GM12865 (cell line): Measurements from ENCODE around the gene RPL41.
"Not testable (repeated sequence)": the region's sequence is repeated elsewhere in the genome, so short reads cannot be mapped to it uniquely, and the experiment has no call there.

Experiments used
- DNase-seq: peaks from one replicate; pipeline ENCODE4 v3.0.0; 2010; ENCODE audit warnings: low read depth
- H3K4me3 ChIP-seq: 2 replicates; pipeline ENCODE4 v1.5.1; 2011; ENCODE audit warnings: mild to moderate bottlenecking, low read depth, low read length, control low read depth
- TF ChIP-seq, protein P1 (sequence below): IDR thresholded peaks from 2 replicates; pipeline ENCODE4 v1.5.1; 2011; ENCODE audit warnings: low read length, control low read depth, low read depth, inconsistent platforms; ENCODE audit not compliant: insufficient read depth; ENCODE audit errors: missing control alignments

RPL41 gene

GRCh38 chr12:56110571-56110970, 5.9 kb upstream of the RPL41 start:
- H3K4me3 ChIP-seq = no peak overlapping the region
- TF ChIP-seq, protein P1, sequence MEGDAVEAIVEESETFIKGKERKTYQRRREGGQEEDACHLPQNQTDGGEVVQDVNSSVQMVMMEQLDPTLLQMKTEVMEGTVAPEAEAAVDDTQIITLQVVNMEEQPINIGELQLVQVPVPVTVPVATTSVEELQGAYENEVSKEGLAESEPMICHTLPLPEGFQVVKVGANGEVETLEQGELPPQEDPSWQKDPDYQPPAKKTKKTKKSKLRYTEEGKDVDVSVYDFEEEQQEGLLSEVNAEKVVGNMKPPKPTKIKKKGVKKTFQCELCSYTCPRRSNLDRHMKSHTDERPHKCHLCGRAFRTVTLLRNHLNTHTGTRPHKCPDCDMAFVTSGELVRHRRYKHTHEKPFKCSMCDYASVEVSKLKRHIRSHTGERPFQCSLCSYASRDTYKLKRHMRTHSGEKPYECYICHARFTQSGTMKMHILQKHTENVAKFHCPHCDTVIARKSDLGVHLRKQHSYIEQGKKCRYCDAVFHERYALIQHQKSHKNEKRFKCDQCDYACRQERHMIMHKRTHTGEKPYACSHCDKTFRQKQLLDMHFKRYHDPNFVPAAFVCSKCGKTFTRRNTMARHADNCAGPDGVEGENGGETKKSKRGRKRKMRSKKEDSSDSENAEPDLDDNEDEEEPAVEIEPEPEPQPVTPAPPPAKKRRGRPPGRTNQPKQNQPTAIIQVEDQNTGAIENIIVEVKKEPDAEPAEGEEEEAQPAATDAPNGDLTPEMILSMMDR = no peak
- DNase-seq = no peak

- DNase-seq = no peak
- TF ChIP-seq, protein P1 = no peak
- no peak overlapping the region for H3K4me3 ChIP-seq
These were observed 2.3 kb upstream of the RPL41 start for GRCh38 chr12:56114084-56114483.

GRCh38 chr12:56115329-56115728, 1.1 kb upstream of the RPL41 start:
- no peak for DNase-seq
- TF ChIP-seq, protein P1 = no peak
- H3K4me3 ChIP-seq = peak overlapping the region; percentile 98

- H3K4me3 ChIP-seq = peak overlapping the region; percentile 98
- not testable (repeated sequence) for DNase-seq
These were observed 761 bp downstream of the RPL41 start for GRCh38 chr12:56117082-56117706.

GRCh38 chr12:56117778-56118687, 1.6 kb downstream of the RPL41 start, which contains the start of gene ZC3H10:
Gene ZC3H10, plus strand, starts transcription at chr12:56118266. Its CDS starts 2,297 bp downstream, at chr12:56120563.
- TF ChIP-seq, protein P1 = peak; percentile 45
- peak; percentile 100 for DNase-seq
- peak within 1 kb of the TSS; percentile 98 for H3K4me3 ChIP-seq

DNA sequence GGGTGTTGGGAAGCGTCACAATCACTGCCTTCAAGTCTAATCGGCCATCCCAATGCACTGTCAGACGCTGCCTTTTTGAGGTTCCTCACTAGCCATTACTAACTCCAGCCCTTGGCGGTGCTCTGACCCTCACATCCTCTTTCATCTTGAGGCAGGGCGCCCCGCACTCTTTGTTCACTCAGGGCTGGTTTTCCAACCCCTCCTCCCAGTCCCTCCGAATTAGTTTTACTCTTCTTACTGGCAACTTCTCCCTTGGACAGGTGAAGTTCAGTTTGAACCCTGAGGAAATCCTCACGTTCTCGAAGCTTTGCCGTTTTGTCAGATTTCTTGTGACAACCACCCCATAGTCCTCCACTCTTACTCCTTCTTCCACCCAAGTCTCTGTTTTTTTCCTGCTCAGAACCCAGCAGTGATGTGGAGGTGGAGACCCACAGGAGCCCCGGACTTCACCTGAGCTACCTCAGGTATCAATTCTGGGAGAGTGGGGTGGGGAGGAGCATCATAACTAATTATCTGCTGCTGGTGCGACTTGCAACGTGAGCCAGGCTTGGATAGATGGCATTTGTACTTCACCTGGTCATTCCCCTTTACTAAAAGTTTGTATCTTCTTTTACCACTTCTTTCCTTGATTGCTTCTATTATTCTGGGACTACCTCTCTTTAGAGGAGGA, 2.4 kb downstream of the RPL41 start:
- DNase-seq = no peak
- peak overlapping the region; percentile 78 for H3K4me3 ChIP-seq
- TF ChIP-seq, protein P1 = no peak

DNA sequence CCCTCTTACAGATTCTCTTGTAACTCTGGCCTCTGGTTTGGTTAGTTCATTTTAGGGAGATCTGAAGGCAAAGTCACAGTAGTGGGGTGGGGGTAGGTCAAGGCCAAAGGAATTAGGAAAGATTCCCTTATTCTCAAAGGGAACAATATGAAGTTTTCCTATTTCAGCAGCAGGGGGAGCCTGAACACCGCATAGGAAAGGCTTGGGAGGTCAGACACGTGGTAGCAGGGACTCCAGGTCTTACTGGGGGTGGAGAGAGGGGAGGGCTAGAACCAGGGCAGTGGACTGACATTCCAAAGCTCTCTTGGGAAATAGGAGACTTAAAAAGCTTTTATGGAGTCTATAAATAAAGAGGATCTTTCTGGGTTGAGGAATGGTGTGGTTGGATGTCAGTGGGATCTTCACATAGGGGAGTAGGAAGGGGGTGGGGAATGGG, 2.9 kb downstream of the RPL41 start:
- H3K4me3 ChIP-seq = peak overlapping the region; percentile 78
- peak; percentile 87 for DNase-seq
- TF ChIP-seq, protein P1 = peak; percentile 70
